Stimulated activated CD4-positive, alpha-beta T cell treated with anti-CD3 and anti-CD28 coated beads, Interleukin-1b, Interleukin-23, amount 100 ng/mL, for 48 hours (primary cell): ENCODE data around the gene CAPN11.

Experiments used
- DNase-seq: peaks from one replicate; pipeline ENCODE4 v3.0.0-alpha.2; 2020

The CAPN11 gene

GRCh38 chr6:44158770-44159228 lies at the start of gene CAPN11:
TSS of gene CAPN11 (plus strand) at chr6:44158820. CDS start at chr6:44158849, 29 bp downstream.
- DNase-seq, result no peak

DNA sequence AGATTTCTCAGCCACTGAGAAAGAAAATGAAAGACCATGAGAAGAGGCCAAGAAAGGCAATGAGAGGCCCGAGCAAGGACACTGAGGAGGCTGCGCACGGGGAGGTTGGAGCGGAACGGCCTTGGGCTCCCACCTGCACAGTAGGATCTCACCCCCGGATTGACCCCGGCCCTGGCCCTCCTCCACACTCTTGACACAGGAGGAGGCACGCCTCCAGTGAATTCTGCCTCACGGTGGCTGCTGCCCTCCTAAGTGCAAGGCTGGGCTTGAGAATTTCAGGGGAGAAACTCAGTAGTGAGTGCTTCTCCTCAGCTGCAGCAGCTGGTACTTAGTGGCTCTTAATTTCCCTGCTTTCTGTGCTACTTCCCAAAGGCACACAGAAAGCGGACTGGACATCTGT lies 49.4 kb upstream of the CAPN11 start:
- DNase-seq, result no peak

DNA sequence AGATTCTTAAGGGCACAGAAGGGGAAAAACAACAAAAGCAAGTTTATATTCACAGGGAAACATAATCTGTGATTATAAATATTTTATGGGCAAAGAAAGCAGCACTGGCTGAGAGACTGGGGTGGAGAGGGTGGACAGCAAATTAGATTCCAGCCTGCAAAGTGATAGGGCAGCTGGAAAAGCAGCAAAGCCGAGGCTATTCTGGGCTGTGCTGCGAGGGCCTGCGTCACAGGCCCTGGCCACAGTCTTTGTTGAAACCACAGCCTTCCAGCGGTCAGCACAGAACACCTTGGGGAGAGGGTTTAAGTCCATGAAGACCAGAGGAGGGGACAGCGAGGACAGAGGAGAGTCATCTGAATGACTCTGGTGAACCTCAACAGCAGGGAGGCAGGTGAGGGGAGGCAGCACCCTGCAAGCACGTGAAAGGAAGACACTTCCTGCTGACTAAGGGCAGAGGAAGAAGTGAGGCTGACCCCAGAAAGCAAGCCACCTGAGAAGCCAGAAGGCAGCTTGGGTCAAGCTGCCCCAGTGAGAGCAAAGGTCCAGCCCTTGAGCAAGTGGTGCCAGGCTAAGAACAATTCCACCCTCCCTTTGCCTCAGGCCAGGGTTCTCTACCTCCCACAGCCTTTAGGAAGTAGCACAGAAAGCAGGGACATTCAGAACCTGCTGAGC lies 48.5 kb upstream of the CAPN11 start:
- DNase-seq, result no peak

- no peak for DNase-seq
Measured at GRCh38 chr6:44110966-44111365, 47.7 kb upstream of the CAPN11 start.

- no peak for DNase-seq
Measured at GRCh38 chr6:44111434-44112417, 46.9 kb upstream of the CAPN11 start.

GRCh38 chr6:44113414-44113813 lies 45.2 kb upstream of the CAPN11 start:
- no peak for DNase-seq

GRCh38 chr6:44115866-44116265 lies 42.8 kb upstream of the CAPN11 start:
- no peak for DNase-seq

DNA sequence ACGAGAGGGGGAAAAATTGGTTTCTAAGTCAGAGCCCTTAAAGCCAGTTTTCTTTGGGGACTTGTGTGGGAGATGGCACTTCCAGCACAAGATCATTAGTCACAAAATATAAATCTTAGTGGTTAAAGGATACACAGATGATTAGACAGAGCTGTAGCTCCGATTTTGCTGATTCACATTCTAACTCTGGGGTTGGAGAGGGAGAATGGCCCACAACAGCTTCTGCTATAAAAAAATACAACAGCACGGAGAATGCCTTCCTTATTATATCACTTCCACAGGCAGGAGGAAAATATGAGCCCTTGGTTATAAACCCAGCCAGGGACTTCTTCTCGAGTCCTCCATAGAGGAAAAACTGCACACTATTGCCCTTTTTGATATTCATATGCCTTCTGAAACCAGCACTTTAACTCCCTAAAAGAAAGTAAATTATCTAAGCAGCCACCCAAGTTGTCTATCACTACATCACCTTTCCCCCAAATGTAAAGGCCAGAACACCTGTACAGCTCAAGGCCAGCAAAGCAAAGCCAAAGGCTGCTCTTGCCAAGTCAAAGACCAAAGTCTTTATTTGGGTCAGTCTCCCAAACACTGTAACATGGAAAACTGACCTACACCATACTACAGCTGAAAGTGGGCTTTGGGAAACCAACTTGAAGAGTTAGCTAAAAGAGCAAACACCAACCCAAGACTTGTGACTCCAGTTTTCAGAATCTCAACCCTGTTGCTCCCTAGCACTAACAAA lies 41.8 kb upstream of the CAPN11 start:
- DNase-seq, result no peak

- DNase-seq, result no peak
Measured at GRCh38 chr6:44117397-44118128, 41.1 kb upstream of the CAPN11 start.

DNA sequence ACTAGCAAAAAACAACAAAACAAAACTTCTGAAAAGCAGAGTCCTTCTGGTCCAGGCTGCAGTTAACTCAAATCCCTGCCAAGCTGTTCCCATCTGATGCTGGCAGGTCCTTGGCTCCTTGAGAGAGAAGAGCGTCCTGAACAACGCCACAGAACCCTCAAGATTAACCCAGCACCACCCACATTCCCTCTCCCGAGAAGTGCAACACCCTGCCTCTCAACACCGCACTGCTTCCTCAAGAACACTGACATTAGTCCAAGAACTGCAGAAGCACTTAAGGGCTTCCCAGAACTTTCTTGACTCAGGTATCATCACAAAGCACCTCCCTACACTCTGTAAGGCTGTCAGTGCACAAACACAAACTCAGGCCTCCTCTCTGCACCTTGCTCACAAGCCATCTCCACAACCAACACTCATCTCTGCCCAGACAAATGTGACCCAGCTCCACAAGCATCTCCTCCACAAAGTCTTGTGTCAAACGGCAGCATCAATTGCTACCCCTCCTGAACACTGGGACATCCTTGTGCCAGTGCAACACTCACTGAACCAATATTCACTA lies 38.8 kb upstream of the CAPN11 start:
- no peak for DNase-seq

DNA sequence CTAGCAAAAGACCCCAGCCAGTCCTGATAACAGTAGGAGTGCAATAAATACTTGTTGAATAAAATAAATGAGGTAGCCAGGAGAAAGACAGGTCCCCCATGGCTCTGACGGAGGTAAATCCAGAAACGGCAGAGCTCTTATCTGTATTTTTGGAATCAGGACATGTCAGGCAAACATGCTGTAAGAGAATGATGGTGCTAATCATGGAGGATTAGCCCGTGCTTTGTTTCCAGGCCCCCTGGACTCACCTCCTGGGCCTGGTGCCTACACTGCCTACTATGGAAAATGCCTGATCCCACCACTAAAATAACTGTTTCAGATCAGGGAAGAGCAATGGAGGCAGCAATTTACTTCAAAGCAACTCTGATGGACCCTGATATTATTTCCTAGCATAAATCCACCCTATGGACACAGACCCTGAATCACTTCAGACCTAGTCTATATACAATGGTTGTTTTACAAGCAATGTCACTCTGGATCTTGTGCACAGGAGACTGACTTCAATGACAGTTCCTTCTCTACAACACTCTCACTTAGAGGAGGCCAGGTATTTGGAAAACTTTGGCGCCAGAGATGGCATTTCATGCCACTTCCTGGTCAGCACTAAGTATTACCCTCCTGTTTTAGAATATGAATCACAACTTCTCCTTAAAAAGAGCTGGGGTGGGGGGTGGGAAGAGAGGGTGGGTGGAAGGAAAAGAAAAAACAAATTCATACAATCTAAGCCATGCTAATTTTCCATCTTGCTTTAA lies 37.8 kb upstream of the CAPN11 start:
- DNase-seq, result no peak

GRCh38 chr6:44122801-44123200 lies 35.8 kb upstream of the CAPN11 start:
- no peak for DNase-seq

GRCh38 chr6:44123544-44123943 lies 35.1 kb upstream of the CAPN11 start:
- no peak for DNase-seq

- peak; percentile 90 for DNase-seq
Measured at GRCh38 chr6:44126320-44127149, 32.1 kb upstream of the CAPN11 start.

DNA sequence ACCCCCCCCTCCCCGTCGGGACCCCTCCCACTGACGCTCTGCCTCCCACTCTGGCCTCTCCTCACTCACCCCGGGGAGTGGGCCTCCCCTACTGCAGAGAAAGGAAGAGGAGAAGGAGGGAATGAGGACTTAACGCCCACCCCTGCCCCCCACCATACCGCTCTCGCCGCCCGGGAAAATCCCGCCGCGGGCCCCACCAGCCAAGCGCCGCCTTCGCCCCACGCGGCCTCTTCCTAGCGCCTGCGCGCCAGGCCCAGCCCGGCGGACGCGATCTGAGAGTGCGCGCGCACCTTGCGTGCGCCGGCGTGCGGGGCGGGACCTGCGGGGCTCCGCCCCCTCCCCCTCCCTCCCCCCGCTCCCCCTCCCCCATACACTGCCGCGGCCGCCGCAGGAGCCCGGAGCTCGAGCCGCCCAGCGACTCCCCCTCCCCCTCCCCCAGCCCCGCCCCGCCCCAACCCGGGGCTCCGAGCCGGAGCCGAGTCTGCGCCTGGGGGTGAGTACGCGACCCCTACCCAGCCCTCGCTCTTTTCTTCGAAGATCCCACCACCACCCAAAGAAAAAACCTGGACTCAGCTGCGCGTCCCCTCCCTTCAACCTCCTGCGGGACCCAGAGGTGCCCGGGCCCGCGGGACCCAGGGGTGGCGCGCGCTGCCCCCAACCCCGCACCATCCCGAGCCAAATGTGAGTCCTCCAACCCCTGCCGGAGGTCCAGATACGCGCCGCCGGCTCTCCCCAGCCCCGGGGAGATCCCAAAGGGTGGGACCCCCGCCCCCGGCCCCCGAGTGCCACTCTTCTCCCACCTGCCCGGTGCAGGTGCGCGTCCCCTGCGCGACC lies 31.2 kb upstream of the CAPN11 start, which contains the start of the genes MRPL14 and TMEM63B:
Gene MRPL14 (minus strand): TSS at position 267 of the 834 bp plus-strand sequence. CDS start 10,841 bp downstream, outside the sequence.
Gene TMEM63B (plus strand): TSS at position 369 of the 834 bp plus-strand sequence. CDS start 7,031 bp downstream, outside the sequence.
- peak; percentile 88 for DNase-seq

DNA sequence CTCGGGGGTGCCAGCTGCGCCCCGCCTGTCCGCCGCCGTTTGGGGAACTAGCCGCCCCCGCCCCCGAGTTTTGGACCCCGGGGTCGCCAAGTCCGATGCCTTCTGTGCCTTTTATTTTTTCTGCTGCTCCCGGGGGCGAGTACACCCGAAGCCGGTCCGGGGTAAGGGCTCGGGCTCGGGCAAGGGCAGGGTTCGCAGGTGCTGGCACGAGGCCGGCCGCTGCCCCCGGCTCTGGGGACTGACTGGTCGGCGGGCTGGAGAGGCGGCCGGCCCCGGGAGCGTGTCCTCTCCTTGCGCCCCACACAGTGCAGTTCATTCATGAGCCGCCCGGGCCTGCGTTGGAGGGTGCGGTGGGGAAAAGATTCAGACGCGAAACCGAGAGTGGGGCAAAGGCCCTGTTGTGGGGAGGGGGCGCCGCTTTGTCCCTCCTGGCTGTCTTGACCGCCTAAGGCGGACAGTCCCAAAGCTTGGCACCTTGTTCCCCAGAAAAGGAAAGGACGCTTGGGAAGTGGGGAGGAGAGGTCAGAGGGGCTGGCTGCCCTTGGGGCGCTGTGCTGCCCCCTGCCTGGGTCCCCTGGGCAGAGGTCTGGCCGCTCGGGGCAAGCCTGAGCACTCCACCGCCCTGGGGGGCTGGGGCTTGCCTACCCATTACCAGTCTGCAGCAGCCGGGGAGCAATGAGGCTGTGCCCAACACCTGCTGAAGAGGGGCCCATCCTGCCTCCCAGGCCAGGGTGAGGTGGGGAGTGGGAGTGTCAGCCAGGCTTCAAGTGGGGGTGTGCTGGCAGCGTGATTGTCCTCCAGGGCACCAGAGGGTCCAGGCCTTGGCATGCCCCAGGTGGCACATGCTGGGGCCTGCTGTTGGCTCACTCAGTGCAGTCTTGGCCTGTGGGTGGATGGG lies 30.4 kb upstream of the CAPN11 start:
- no peak for DNase-seq

DNA sequence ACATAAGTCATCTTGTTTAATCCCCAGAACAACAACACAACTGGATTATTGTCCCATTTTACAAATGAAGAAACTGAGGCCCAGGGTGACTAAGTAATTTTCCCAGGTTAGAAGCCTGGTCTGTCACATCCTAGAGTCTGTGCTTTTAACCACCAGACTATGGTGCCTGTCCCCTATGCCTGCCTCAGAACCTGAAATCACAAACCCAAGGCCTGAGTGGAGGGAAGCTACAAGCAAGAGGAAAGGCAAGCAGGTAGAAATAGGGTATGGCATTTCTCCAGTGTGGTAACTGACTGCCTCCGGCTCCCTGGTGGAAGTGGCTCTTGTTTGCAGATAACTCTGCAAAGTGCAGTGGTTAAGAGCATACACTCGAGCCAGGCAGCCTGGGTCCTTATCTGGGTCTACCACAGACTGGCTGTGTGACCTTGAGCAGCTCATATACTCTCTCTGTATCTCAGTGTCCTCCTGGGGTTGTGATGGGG lies 28.7 kb upstream of the CAPN11 start:
- no peak for DNase-seq

DNA sequence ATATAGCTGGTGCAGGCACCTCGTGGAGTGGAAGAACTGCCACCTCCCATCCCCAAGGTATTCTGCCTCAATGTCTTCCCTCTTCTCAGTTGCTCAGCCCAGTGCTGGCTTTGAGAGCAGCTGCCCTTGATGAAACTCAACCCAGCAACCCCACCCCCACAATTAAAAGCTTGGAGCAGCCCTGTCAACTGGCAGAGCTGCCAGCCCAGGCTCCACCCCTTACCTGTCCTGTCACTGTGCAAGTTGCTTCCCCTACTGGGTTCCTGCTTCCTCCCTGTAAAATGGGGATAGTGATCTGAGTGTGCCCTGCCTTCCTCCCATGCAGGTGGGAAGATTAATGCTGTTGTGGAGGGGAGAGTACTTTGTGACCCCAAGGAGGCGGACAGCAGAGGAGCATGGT lies 26.7 kb upstream of the CAPN11 start:
- no peak for DNase-seq
